Hepatocyte (in vitro differentiated cells): ENCODE measurements around the gene CACNG5. TPM values are rescaled to one million over a fixed set of nuclear protein-coding genes. Genes with fewer than 3 reads are reported as not detected.

Source experiments
- DNase-seq: peaks from one replicate; pipeline ENCODE4 v3.0.0-alpha.2; 2016; ENCODE audit warnings: low spot score
- H2AFZ ChIP-seq: fragments of 200-600 bp; sonication (generic); 2 replicates; pipeline ENCODE4 v1.6.0; 2016; ENCODE audit warnings: antibody characterized with exemption, mild to moderate bottlenecking
- H3K27ac ChIP-seq: fragments of 200-600 bp; sonication (generic); 2 replicates; pipeline ENCODE4 v1.5.1; 2016; ENCODE audit warnings: mild to moderate bottlenecking
- H3K27me3 ChIP-seq: fragments of 200-600 bp; sonication (generic); 2 replicates; pipeline ENCODE4 v1.6.1; 2016
- H3K36me3 ChIP-seq: fragments of 200-600 bp; sonication (generic); replicated peaks from 2 replicates; pipeline ENCODE4 v1.5.1; 2016; ENCODE audit warnings: low read depth; ENCODE audit not compliant: insufficient read depth
- H3K4me1 ChIP-seq: fragments of 200-600 bp; sonication (generic); 2 replicates; pipeline ENCODE4 v1.5.1; 2016; ENCODE audit warnings: mild to moderate bottlenecking, moderate library complexity; ENCODE audit not compliant: insufficient read depth
- H3K4me2 ChIP-seq: fragments of 200-600 bp; sonication (generic); 2 replicates; pipeline ENCODE4 v1.6.0; 2016
- H3K4me3 ChIP-seq: fragments of 200-600 bp; sonication (generic); 2 replicates; pipeline ENCODE4 v1.5.1; 2016; ENCODE audit warnings: mild to moderate bottlenecking
- H3K79me2 ChIP-seq: fragments of 200-600 bp; sonication (generic); 2 replicates; pipeline ENCODE4 v1.6.0; 2017; ENCODE audit warnings: mild to moderate bottlenecking
- H3K9me2 ChIP-seq: fragments of 200-600 bp; sonication (generic); replicated peaks from 2 replicates; pipeline ENCODE4 v1.6.0; 2017; ENCODE audit warnings: mild to moderate bottlenecking; ENCODE audit not compliant: insufficient read depth
- H3K9me3 ChIP-seq: fragments of 200-600 bp; sonication (generic); 2 replicates; pipeline ENCODE4 v1.5.1; 2016; ENCODE audit warnings: low read depth, mild to moderate bottlenecking
- H4K20me1 ChIP-seq: fragments of 200-600 bp; sonication (generic); 2 replicates; pipeline ENCODE4 v1.6.0; 2016; ENCODE audit warnings: mild to moderate bottlenecking; ENCODE audit not compliant: insufficient read depth, poor library complexity, severe bottlenecking
- CTCF ChIP-seq: fragments of 200-600 bp; sonication (generic); IDR thresholded peaks from 2 replicates; pipeline ENCODE4 v1.5.1; 2016; ENCODE audit warnings: antibody characterized with exemption, mild to moderate bottlenecking; ENCODE audit not compliant: poor library complexity
- EZH2 ChIP-seq: fragments of 200-600 bp; sonication (generic); IDR thresholded peaks from 2 replicates; pipeline ENCODE4 v1.6.1; 2016; ENCODE audit warnings: antibody characterized with exemption, mild to moderate bottlenecking, borderline replicate concordance
- EZH2phosphoT487 ChIP-seq: fragments of 200-600 bp; sonication (generic); IDR thresholded peaks from one replicate; pipeline ENCODE4 v1.6.1; 2018; ENCODE audit warnings: antibody characterized with exemption, mild to moderate bottlenecking, low read depth, moderate library complexity; ENCODE audit not compliant: unreplicated experiment, severe bottlenecking
- WGBS: methylation state at CpG from one replicate; pipeline ENCODE4 v1.1.6; 2016; ENCODE audit warnings: low lambda C conversion rate; ENCODE audit errors: missing lambda C conversion rate; 5-methylcytosine and 5-hydroxymethylcytosine counted together
- polyA plus RNA-seq: library from polyadenylated mRNA; unstranded; fragments of >200 nt; fragmentation: Nextera tagmentation; extraction: Ambion mirVana; gene quantifications from 2 replicates; pipeline ENCODE4 v1.2.1, GENCODE V29; 2016
- total RNA-seq: library from RNA; depleted of rRNA; stranded (reverse); fragments of >200 nt; gene quantifications from 2 replicates; pipeline ENCODE4 v1.2.3, GENCODE V29; 2014

CACNG5 gene
- total and polyA plus RNA-seq, 2 experiments from 2014 or later = not detected

DNA sequence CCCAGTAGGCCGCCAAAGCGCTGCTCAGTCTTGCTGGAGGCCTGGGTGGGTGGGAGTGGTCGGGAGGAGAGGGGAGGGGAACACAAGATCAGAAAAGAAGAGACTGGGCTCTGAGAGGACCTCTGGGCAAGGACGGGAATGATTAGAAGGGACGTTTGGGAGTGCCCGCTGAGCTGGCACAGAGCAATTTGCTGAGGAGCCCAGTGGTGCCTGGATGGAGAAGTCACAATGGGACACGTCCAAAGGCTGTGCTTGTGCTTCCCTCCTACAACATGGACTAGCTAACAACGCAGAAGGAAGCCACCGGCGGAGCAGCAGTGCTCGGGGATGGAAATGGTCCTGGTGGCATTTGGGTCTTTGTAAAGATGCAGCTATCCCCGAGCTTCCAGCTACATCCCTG, 84.0 kb downstream of the CACNG5 start:
- no peaks in the 10 kb centered on the region for H3K9me2 ChIP-seq
- H4K20me1 ChIP-seq = no peaks in the 10 kb centered on the region
- no peaks in the 10 kb centered on the region for H3K4me1 ChIP-seq
- no peaks in the 10 kb centered on the region for H3K36me3 ChIP-seq
- no peak overlapping the region for H3K27ac ChIP-seq
- H3K27me3 ChIP-seq = no peaks in the 10 kb centered on the region
- H3K9me3 ChIP-seq = no peaks in the 10 kb centered on the region
- TF ChIP-seq EZH2phosphoT487 (no peak), CTCF (no peak), EZH2 (no peak)
- no peak overlapping the region for H2AFZ ChIP-seq
- no peak for DNase-seq
- no peaks in the 10 kb centered on the region for H3K79me2 ChIP-seq
- H3K4me3 ChIP-seq = no peak overlapping the region
- no peak overlapping the region for H3K4me2 ChIP-seq
- WGBS = 90% methylated on average over 8 of the region's 12 CpGs

- Histone ChIP-seq H3K79me2 (no peaks in the 10 kb centered on the region), H3K9me2 (no peaks in the 10 kb centered on the region), H3K4me3 (no peak overlapping the region), H3K27ac (no peak overlapping the region), H3K36me3 (no peaks in the 10 kb centered on the region), H3K4me1 (no peaks in the 10 kb centered on the region), H2AFZ (no peak overlapping the region), H3K27me3 (no peaks in the 10 kb centered on the region), H4K20me1 (no peaks in the 10 kb centered on the region), H3K9me3 (no peaks in the 10 kb centered on the region), H3K4me2 (no peak overlapping the region)
- DNase-seq = no peak
- no peak for TF ChIP-seq CTCF
- 78% methylated on average over 9 of the region's 9 CpGs for WGBS
Observed at GRCh38 chr17:66920435-66920834, 85.5 kb downstream of the CACNG5 start.

DNA sequence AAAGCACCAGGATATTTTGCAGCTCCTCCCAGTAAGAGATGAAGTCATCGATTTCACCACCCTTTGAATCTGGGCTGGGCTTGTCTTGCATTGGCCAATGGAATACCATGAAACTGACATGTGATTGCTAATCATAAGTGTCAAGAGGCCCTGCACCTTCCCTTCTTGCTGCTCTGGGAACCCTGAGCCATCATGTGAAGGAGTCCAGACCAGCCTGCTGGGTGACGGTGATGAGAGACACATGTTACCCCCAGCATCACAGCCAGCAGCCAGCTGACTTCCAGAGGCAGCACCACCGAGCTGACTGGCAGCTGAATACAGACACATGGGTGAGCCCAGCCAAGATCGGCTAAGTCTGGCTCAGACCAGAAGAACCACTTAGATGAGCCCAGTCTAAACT, 86.0 kb downstream of the CACNG5 start:
- no peaks in the 10 kb centered on the region for H3K79me2 ChIP-seq
- H3K4me2 ChIP-seq = no peak overlapping the region
- DNase-seq = no peak
- no peaks in the 10 kb centered on the region for H3K27me3 ChIP-seq
- no peaks in the 10 kb centered on the region for H3K9me2 ChIP-seq
- H4K20me1 ChIP-seq = no peaks in the 10 kb centered on the region
- WGBS = 85% methylated on average over 4 of the region's 4 CpGs
- H3K9me3 ChIP-seq = no peaks in the 10 kb centered on the region
- H2AFZ ChIP-seq = no peak overlapping the region
- TF ChIP-seq EZH2 (no peak), EZH2phosphoT487 (no peak), CTCF (no peak)
- no peaks in the 10 kb centered on the region for H3K4me1 ChIP-seq
- no peaks in the 10 kb centered on the region for H3K36me3 ChIP-seq
- H3K27ac ChIP-seq = no peak overlapping the region
- no peak overlapping the region for H3K4me3 ChIP-seq

GRCh38 chr17:66923886-66924285, 89.0 kb downstream of the CACNG5 start:
- Histone ChIP-seq H4K20me1 (no peaks in the 10 kb centered on the region), H3K4me2 (no peak overlapping the region)
- 27% methylated on average over 1 of the region's 1 CpG for WGBS

More at GRCh38 chr17:66923886-66924285, 89.0 kb downstream of the CACNG5 start:
- H3K9me3 ChIP-seq = no peaks in the 10 kb centered on the region
- peak overlapping the region; percentile 52 for H3K27ac ChIP-seq
- H3K79me2 ChIP-seq = no peaks in the 10 kb centered on the region
- no peak for DNase-seq
- no peaks in the 10 kb centered on the region for H3K36me3 ChIP-seq
- no peak overlapping the region for H2AFZ ChIP-seq
- no peak overlapping the region for H3K4me3 ChIP-seq
- no peaks in the 10 kb centered on the region for H3K27me3 ChIP-seq
- no peaks in the 10 kb centered on the region for H3K4me1 ChIP-seq
- no peaks in the 10 kb centered on the region for H3K9me2 ChIP-seq
- TF ChIP-seq EZH2 = no peak
- TF ChIP-seq EZH2phosphoT487 = no peak
- no peak for TF ChIP-seq CTCF
